Measurements from ENCODE around the gene PHACTR3. TPM values are rescaled to one million over a fixed set of nuclear protein-coding genes. Genes with fewer than 3 reads are reported as not detected.

The PHACTR3 gene
- total and polyA plus RNA-seq, 2 donors (not counting 1 experiment from before 2014, with no cell fraction given), result not detected

DNA sequence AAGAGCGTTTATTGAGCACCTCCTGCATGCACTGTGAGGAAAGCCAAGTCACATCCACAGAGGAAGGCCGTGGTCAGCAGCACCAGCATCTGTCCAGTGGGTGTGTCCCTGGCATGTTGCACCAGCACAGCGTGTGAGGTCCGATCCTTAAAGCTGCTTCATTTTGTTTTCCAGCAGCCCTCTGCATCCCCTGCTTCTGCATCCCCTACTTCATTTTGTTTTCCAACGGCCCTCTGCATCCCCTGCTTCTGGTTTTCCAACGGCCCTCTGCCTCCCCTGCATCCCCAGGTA, 181.3 kb downstream of the PHACTR3 start:
- DNase-seq (ENCODE audit: low read depth in 2 of 2), result no peak

DNA sequence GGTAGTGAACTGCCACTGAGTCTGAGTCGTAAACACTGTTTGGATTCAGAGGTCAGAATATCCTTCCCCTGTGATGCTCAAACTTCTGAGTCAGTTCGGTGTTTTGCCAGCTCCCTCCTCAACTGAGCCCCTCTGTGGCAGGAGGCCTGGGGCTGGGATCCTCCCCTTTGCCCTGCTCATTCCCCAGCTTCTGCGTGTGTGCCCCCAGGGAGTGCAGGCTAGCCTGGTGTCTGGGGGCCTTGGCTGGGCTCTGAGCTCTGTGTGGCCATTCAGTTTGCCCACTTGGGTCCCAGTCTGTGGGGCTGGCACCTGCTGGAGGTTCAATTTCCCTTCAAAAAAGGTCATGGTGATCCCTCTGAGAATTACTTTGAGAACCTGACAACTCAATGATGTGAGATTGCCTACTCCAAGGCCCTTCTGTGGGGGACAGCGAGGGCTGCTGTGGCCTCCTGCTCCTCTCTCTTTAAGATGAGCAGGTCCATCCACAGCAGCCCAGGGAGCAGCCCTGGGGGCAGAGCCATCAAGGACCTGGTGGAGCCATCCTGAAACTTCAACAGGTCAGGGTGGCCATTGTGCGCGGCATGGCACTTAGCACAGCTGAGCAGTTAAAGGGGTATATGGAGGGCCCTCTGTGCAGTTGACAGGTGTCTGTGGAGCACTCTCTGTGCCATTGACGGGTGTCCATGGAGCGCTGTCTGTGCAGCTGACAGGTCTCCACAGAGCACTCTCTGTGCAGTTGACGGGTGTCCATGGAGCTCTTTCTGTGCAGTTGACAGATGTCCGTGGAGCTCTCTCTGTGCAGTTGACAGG, 181.9 kb downstream of the PHACTR3 start:
- Histone ChIP-seq H3K9ac (ENCODE audit: insufficient read depth, low read length) (no peak overlapping the region), H3K4me1 (ENCODE audit: control insufficient read depth, extremely low read depth, insufficient read depth, low read length) (no peaks in the 10 kb centered on the region), H3K4me3 (replicated peaks in 1 of 4; ENCODE audit: control extremely low read depth in 1 of 4, insufficient read depth in 1 of 4, low read depth in 3 of 4, low read length in 4 of 4) (no peak overlapping the region), H3K4me2 (ENCODE audit: extremely low read depth, insufficient read depth, low read length) (no peak overlapping the region), H3K9me3 (ENCODE audit: control insufficient read depth, insufficient read depth, low read depth, low read length) (no peaks in the 10 kb centered on the region), H3K36me3 (ENCODE audit: control insufficient read depth, insufficient read depth, low read length) (no peaks in the 10 kb centered on the region), H3K27ac (ENCODE audit: insufficient read depth, low read length) (no peak overlapping the region), H3K27me3 (ENCODE audit: control insufficient read depth, insufficient read depth, low read length) (no peaks in the 10 kb centered on the region), H4K20me1 (ENCODE audit: control insufficient read depth, extremely low read depth, insufficient read depth, low read length) (no peaks in the 10 kb centered on the region), H3K79me2 (ENCODE audit: control insufficient read depth, insufficient read depth, low read length) (no peaks in the 10 kb centered on the region), H2AFZ (ENCODE audit: low read length) (no peak overlapping the region)
- DNase-seq (ENCODE audit: low read depth in 2 of 2), result no peak
- TF ChIP-seq EZH2 (IDR thresholded peaks at IDR 0.05; ENCODE audit: low read length, missing control alignments), result no peak
- TF ChIP-seq, protein P1, sequence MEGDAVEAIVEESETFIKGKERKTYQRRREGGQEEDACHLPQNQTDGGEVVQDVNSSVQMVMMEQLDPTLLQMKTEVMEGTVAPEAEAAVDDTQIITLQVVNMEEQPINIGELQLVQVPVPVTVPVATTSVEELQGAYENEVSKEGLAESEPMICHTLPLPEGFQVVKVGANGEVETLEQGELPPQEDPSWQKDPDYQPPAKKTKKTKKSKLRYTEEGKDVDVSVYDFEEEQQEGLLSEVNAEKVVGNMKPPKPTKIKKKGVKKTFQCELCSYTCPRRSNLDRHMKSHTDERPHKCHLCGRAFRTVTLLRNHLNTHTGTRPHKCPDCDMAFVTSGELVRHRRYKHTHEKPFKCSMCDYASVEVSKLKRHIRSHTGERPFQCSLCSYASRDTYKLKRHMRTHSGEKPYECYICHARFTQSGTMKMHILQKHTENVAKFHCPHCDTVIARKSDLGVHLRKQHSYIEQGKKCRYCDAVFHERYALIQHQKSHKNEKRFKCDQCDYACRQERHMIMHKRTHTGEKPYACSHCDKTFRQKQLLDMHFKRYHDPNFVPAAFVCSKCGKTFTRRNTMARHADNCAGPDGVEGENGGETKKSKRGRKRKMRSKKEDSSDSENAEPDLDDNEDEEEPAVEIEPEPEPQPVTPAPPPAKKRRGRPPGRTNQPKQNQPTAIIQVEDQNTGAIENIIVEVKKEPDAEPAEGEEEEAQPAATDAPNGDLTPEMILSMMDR (conservative IDR thresholded peaks at IDR 0.05 in 1 of 2, IDR thresholded peaks at IDR 0.05 in 1 of 2; ENCODE audit: low read depth in 1 of 2, low read length in 2 of 2), result no peak

More for the DNA sequence above, 181.3 kb downstream of the PHACTR3 start:
- H3K9ac ChIP-seq (ENCODE audit: insufficient read depth, low read length), result no peak overlapping the region
- H3K36me3 ChIP-seq (ENCODE audit: control insufficient read depth, insufficient read depth, low read length), result no peaks in the 10 kb centered on the region
- no peak overlapping the region for H2AFZ ChIP-seq (ENCODE audit: low read length)
- no peak overlapping the region for H3K4me3 ChIP-seq (replicated peaks in 1 of 4; ENCODE audit: control extremely low read depth in 1 of 4, insufficient read depth in 1 of 4, low read depth in 3 of 4, low read length in 4 of 4)
- H3K27ac ChIP-seq (ENCODE audit: insufficient read depth, low read length), result no peak overlapping the region
- no peaks in the 10 kb centered on the region for H3K4me1 ChIP-seq (ENCODE audit: control insufficient read depth, extremely low read depth, insufficient read depth, low read length)
- no peaks in the 10 kb centered on the region for H3K9me3 ChIP-seq (ENCODE audit: control insufficient read depth, insufficient read depth, low read depth, low read length)
- TF ChIP-seq EZH2 (IDR thresholded peaks at IDR 0.05; ENCODE audit: low read length, missing control alignments), result no peak
- TF ChIP-seq, protein P1 (conservative IDR thresholded peaks at IDR 0.05 in 1 of 2, IDR thresholded peaks at IDR 0.05 in 1 of 2; ENCODE audit: low read depth in 1 of 2, low read length in 2 of 2), result no peak
- H4K20me1 ChIP-seq (ENCODE audit: control insufficient read depth, extremely low read depth, insufficient read depth, low read length), result no peaks in the 10 kb centered on the region
- H3K4me2 ChIP-seq (ENCODE audit: extremely low read depth, insufficient read depth, low read length), result no peak overlapping the region
- H3K79me2 ChIP-seq (ENCODE audit: control insufficient read depth, insufficient read depth, low read length), result no peaks in the 10 kb centered on the region
- H3K27me3 ChIP-seq (ENCODE audit: control insufficient read depth, insufficient read depth, low read length), result no peaks in the 10 kb centered on the region

DNA sequence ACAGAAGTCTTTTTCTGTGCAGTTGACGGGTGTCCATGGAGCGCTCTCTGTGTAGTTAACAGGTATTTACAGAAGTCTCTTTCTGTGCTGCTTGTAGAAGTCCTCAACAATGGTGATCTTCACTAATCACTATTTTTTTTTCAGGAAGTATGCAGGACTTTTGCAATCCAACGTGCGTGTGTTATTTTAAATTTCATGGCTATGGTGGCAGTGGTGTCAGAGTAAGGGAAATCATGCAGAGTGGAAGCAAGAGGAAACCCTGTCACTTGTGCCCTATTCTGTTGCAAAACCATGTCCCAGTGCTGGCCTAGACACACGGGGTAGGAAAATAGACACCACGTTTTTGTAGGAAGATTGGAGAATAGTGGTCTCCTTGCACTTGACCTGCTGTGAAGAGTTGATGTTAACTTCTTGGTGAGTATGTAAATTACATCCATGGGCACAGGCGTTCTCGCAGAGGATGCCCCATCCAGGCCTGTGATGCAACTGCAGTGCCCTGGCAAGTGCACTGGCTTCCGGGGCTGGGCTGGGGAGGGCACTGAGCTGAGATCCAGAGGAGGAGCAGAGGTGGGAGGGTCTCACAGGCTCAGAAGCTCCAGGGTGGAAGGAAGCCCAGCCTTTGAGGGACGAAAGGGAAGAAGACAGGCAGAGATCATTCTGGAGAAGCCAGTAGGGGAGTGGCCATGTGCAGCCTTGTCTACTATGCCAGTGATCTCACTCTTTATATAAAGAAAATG, 182.6 kb downstream of the PHACTR3 start:
- H3K4me1 ChIP-seq (ENCODE audit: control insufficient read depth, extremely low read depth, insufficient read depth, low read length), result no peaks in the 10 kb centered on the region
- H3K4me3 ChIP-seq (replicated peaks in 1 of 4; ENCODE audit: control extremely low read depth in 1 of 4, insufficient read depth in 1 of 4, low read depth in 3 of 4, low read length in 4 of 4), result no peak overlapping the region
- TF ChIP-seq EZH2 (IDR thresholded peaks at IDR 0.05; ENCODE audit: low read length, missing control alignments), result no peak
- TF ChIP-seq, protein P1 (conservative IDR thresholded peaks at IDR 0.05 in 1 of 2, IDR thresholded peaks at IDR 0.05 in 1 of 2; ENCODE audit: low read depth in 1 of 2, low read length in 2 of 2), result no peak

More for the DNA sequence above, 182.6 kb downstream of the PHACTR3 start:
- H3K9me3 ChIP-seq (ENCODE audit: control insufficient read depth, insufficient read depth, low read depth, low read length), result no peaks in the 10 kb centered on the region
- no peak overlapping the region for H2AFZ ChIP-seq (ENCODE audit: low read length)
- H3K9ac ChIP-seq (ENCODE audit: insufficient read depth, low read length), result no peak overlapping the region
- no peak overlapping the region for H3K4me2 ChIP-seq (ENCODE audit: extremely low read depth, insufficient read depth, low read length)
- H3K79me2 ChIP-seq (ENCODE audit: control insufficient read depth, insufficient read depth, low read length), result no peaks in the 10 kb centered on the region
- H3K27me3 ChIP-seq (ENCODE audit: control insufficient read depth, insufficient read depth, low read length), result no peaks in the 10 kb centered on the region
- H3K36me3 ChIP-seq (ENCODE audit: control insufficient read depth, insufficient read depth, low read length), result no peaks in the 10 kb centered on the region
- no peak overlapping the region for H3K27ac ChIP-seq (ENCODE audit: insufficient read depth, low read length)
- no peak for DNase-seq (ENCODE audit: low read depth in 2 of 2)
- H4K20me1 ChIP-seq (ENCODE audit: control insufficient read depth, extremely low read depth, insufficient read depth, low read length), result no peaks in the 10 kb centered on the region
